T47D (cell line): ENCODE results near the gene ZNF540.
"Not testable (repeated sequence)": the region's sequence is repeated elsewhere in the genome, so short reads cannot be mapped to it uniquely, and the experiment has no call there.

ENCODE experiments used
- DNase-seq, 2 experiments: peaks; one replicate each; pipeline versions ENCODE4 v3.0.0 to v3.0.0-alpha.2; 2011 to 2012; ENCODE audit warnings: low read depth in 1 of 2, low spot score in 1 of 2
- JUND ChIP-seq: IDR thresholded peaks from 2 replicates; pipeline ENCODE4 v1.6.1; 2012; ENCODE audit warnings: low read depth
- in situ Hi-C: cut with HindIII; loops from 2 replicates; pipeline ENCODE4 v1.10.0; 2016; ENCODE audit warnings: low sequenced_read_pairs, low pct_unique_long_range_greater_than_20kb

The ZNF540 gene

DNA sequence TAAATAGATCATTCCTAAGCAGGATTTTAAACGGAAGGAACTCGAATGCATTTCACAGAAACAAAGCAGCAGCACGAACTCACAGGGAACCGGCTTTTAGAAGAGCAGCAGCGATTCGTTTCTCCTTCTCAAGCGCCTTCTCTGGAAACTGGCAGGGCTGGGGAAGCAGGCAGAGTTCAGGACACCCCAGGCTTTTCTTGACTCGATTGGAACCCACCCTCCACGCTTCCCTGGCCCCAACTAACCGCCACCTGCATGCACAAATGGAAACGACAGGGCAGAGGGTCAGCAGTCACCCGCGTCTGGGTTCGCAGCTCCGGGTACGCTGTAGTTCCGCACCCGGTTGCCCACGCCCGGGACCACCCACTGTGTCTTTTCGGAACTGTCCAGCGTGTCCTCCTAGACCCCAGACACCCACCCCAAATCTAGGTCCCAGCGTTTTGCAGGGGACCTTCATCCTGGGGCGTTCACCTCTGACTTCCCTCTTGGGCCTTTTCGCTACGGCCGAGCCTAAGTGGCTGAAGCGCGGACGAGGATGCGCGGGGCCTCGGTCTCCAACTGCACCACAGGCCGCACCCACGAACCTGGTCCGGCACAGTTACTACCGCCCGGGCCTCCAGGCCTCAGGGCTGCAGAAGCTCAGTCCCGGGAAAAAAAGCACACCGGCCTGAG, 60.1 kb downstream of the ZNF540 start:
- TF ChIP-seq JUND = no peak
- in situ Hi-C loops = no loop called here
- DNase-seq = peak; percentile 5 to 30

DNA sequence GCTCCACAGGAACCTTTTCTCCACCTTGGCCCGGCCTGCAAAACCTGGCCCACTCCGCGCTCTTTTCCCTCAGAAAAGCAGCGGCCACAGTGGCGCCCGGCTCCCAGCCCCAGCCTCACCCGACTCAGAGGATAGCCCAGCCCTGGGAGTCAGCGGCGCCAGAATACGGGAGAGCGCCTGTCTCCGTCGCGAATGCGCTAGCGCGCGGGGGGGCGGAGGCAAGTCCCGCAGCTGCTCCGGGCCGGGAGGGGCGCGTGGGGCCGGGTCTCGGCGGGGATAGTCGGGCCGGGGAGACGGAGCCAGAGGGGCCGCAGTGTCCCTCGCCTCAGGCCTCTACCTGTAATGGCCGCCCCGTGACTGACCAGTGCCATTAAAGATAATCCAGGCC, 60.6 kb downstream of the ZNF540 start, which contains the start of gene ZFP30:
ZFP30 (minus strand) TSS at position 165 of the 388 bp plus-strand sequence. CDS start 7,643 bp downstream, outside the sequence.
- TF ChIP-seq JUND = no peak
- DNase-seq = peak; percentile 83 to 91
- in situ Hi-C loops = no loop called here

DNA sequence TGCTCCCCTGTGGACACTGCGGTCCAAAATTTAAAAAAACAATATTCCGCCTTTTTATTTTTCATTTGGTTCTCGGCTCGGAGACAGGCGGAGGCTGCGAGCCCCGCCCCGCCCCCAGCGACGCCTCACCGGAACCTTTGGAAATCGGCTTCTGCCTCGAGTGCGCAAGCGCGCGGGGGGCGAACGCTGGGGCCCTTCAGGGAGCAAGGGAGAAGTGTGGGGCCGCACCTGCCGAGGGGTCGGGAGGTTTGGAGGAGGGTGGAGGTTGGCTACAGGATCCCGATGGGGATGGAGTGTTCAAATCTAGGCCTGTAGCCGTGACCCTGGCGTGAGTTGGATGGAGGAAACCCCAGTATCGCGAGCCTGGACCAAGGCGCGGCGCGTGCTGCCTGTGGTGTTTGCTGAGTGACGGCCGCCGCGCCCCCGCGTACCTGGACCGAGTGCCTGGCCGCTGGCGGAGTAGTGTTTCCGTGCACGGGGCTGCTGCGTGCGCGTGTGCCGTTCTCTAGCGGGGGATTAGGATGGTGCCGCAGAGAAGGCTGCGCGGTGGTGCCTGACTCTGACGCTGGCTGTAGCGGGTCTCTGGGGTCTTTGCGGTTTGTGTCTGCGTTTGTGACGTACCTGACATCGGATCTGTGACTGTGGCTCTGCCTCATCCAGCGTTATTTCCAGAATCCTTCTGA, 61.2 kb downstream of the ZNF540 start:
- in situ Hi-C loops = no loop called here
- TF ChIP-seq JUND = no peak
- DNase-seq = peak; percentile 81 to 87

DNA sequence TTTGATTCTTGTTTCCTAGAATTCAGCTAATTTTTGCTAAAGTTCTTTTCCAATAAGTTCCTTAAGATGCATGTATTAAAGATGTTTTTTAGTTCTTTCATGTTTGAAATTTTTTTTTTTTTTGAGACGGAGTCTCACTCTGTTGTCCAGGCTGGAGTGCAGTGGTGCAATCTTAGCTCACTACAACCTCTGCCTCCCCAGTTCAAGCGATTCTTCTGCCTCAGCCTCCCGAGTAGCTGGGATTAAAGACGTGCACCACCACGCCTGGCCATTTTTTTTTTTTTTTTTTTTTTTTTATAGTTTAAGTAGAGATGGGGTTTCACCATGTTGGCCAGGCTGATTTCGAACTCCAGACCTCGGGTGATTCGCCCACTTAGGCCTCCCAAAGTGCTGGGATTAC, 62.5 kb downstream of the ZNF540 start:
- DNase-seq, in situ Hi-C loops: not testable (repeated sequence)
